ENCODE data around the gene PPP2R5C. TPM values are rescaled to one million over a fixed set of nuclear protein-coding genes. Genes with fewer than 3 reads are reported as not detected.

Gene PPP2R5C
- total RNA-seq, 1 donor from 2014 or later, result 198 TPM

- Histone ChIP-seq H3K27me3 (ENCODE audit: low read depth) (no peaks in the 10 kb centered on the region), H3K4me1 (peaks cover 18% of the 10 kb centered on the region), H3K36me3 (peaks cover 61% of the 10 kb centered on the region), H3K27ac (replicated peaks) (peak overlapping the region; percentile 59), H3K4me3 (no peak overlapping the region), H3K9me3 (replicated peaks) (no peaks in the 10 kb centered on the region)
- no peak for DNase-seq
- TF ChIP-seq, protein P1, sequence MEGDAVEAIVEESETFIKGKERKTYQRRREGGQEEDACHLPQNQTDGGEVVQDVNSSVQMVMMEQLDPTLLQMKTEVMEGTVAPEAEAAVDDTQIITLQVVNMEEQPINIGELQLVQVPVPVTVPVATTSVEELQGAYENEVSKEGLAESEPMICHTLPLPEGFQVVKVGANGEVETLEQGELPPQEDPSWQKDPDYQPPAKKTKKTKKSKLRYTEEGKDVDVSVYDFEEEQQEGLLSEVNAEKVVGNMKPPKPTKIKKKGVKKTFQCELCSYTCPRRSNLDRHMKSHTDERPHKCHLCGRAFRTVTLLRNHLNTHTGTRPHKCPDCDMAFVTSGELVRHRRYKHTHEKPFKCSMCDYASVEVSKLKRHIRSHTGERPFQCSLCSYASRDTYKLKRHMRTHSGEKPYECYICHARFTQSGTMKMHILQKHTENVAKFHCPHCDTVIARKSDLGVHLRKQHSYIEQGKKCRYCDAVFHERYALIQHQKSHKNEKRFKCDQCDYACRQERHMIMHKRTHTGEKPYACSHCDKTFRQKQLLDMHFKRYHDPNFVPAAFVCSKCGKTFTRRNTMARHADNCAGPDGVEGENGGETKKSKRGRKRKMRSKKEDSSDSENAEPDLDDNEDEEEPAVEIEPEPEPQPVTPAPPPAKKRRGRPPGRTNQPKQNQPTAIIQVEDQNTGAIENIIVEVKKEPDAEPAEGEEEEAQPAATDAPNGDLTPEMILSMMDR (IDR thresholded peaks at IDR 0.05; ENCODE audit: borderline replicate concordance), result no peak
- intact Hi-C loops (cut with micrococcal nuclease), result no loop called here
Measured at GRCh38 chr14:101917413-101918017, 156.0 kb downstream of the PPP2R5C start.

DNA sequence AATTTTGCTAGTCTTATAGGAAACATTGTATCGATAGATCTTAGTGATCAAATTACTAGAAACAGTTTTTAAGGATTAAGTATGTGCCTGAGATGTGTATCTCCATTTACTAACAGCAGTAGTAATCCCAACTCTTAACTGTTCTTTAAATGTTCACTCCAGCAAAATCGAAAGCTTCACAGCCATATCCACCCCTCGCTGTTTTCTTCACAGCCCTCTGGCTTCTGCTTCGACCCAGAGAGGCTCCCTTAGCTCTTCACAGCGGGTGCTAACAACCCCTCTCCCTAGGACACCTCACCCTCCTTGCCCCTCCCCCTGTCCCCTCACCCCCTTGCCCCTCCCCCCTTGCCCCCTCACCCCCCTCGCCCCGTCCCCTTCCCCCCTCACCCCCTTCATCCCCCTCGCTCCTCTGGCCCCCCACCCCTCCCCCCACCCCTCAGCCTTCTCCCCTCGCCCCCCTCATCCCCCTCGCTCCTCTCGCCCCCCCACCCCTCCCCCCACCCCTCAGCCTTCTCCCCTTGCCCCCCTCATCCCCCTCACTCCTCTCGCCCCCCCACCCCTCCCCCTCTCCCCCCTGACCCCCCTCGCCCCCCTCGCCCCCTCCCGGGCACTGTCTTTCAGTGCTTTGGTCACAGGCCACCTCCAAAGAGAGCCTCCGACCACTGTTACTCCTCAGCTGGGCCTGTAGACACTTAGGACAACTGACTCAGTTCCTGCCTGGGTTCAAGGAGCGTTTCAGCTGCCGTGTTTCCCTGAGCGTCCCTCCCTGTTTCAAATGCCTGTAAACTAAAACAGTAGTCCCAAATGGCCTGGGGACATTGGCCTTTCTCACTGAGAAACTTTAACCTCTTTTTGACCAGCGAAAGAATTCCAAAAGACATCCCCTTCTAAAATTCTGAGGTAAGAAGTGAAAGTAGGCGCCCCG lies 156.8 kb downstream of the PPP2R5C start:
- no peaks in the 10 kb centered on the region for H3K27me3 ChIP-seq (ENCODE audit: low read depth)
- no peak overlapping the region for H3K4me3 ChIP-seq
- H3K27ac ChIP-seq (replicated peaks), result no peak overlapping the region
- peaks cover 18% of the 10 kb centered on the region for H3K4me1 ChIP-seq
- intact Hi-C loops (cut with micrococcal nuclease), result no loop called here
- no peak for DNase-seq
- H3K36me3 ChIP-seq, result peaks cover 53% of the 10 kb centered on the region
- TF ChIP-seq, protein P1 (IDR thresholded peaks at IDR 0.05; ENCODE audit: borderline replicate concordance), result no peak
- no peaks in the 10 kb centered on the region for H3K9me3 ChIP-seq (replicated peaks)

- peaks cover 38% of the 10 kb centered on the region for H3K36me3 ChIP-seq
- TF ChIP-seq, protein P1 (IDR thresholded peaks at IDR 0.05; ENCODE audit: borderline replicate concordance), result no peak
- H3K27me3 ChIP-seq (ENCODE audit: low read depth), result no peaks in the 10 kb centered on the region
- peak overlapping the region; percentile 28 for H3K27ac ChIP-seq (replicated peaks)
- intact Hi-C loops (cut with micrococcal nuclease), result no loop called here
- H3K4me1 ChIP-seq, result peaks cover 18% of the 10 kb centered on the region
- H3K9me3 ChIP-seq (replicated peaks), result no peaks in the 10 kb centered on the region
- DNase-seq, result no peak
- H3K4me3 ChIP-seq, result no peak overlapping the region
Measured at GRCh38 chr14:101920271-101920670, 158.8 kb downstream of the PPP2R5C start.

GRCh38 chr14:101922866-101923265 lies 161.4 kb downstream of the PPP2R5C start:
- Histone ChIP-seq H3K27ac (replicated peaks) (no peak overlapping the region), H3K4me3 (no peak overlapping the region), H3K9me3 (replicated peaks) (no peaks in the 10 kb centered on the region), H3K36me3 (peaks cover 41% of the 10 kb centered on the region), H3K4me1 (peaks cover 16% of the 10 kb centered on the region), H3K27me3 (ENCODE audit: low read depth) (no peaks in the 10 kb centered on the region)
- intact Hi-C loops (cut with micrococcal nuclease), result no loop called here
- no peak for DNase-seq
- TF ChIP-seq, protein P1 (IDR thresholded peaks at IDR 0.05; ENCODE audit: borderline replicate concordance), result no peak

DNA sequence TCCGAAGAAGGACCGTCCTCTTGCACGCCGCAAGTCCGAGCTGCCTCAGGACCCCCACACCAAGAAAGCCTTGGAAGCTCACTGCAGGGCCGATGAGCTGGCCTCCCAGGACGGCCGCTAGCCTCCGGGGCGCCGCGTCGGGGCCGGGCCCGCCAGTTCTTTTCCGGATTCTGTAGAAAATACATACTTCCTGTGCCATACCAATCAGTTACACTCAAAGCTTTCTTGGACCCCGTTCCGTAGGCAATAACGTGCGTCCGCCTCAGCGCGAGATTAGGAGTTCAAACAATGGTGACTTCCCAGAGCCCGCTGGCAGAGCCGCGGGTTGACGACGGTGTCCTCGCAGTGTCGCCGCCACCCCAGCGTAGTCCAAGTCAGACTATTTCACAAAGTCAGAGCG lies 163.6 kb downstream of the PPP2R5C start:
- Histone ChIP-seq H3K27ac (replicated peaks) (no peak overlapping the region), H3K4me3 (no peak overlapping the region), H3K4me1 (peaks cover 29% of the 10 kb centered on the region), H3K9me3 (replicated peaks) (no peaks in the 10 kb centered on the region), H3K36me3 (peaks cover 32% of the 10 kb centered on the region), H3K27me3 (ENCODE audit: low read depth) (no peaks in the 10 kb centered on the region)
- TF ChIP-seq, protein P1 (IDR thresholded peaks at IDR 0.05; ENCODE audit: borderline replicate concordance), result no peak
- no peak for DNase-seq
- intact Hi-C loops (cut with micrococcal nuclease), result no loop called here

Measured in left ventricle myocardium inferior (tissue), 1 donor.